ENCODE measurements around the gene SLC25A44.
"Not testable (repeated sequence)": the region's sequence is repeated elsewhere in the genome, so short reads cannot be mapped to it uniquely, and the experiment has no call there.

The SLC25A44 gene

GRCh38 chr1:156164125-156164831 lies 29.6 kb upstream of the SLC25A44 start:
- no peak for DNase-seq

- DNase-seq: no peak
Measured at GRCh38 chr1:156165083-156165482, 28.8 kb upstream of the SLC25A44 start.

GRCh38 chr1:156167536-156167935 lies 26.4 kb upstream of the SLC25A44 start:
- no peak for DNase-seq

GRCh38 chr1:156172696-156173470 lies 21.0 kb upstream of the SLC25A44 start:
- DNase-seq: no peak

- DNase-seq: no peak
Measured at GRCh38 chr1:156176610-156177210, 17.2 kb upstream of the SLC25A44 start.

- no peak for DNase-seq
Measured at GRCh38 chr1:156177919-156178654, 15.8 kb upstream of the SLC25A44 start.

- no peak for DNase-seq
Measured at GRCh38 chr1:156180471-156180870, 13.4 kb upstream of the SLC25A44 start.

- not testable (repeated sequence) for DNase-seq
Measured at GRCh38 chr1:156181391-156181924, 12.4 kb upstream of the SLC25A44 start.

GRCh38 chr1:156182010-156182779 lies 11.7 kb upstream of the SLC25A44 start:
- DNase-seq: not testable (repeated sequence)

GRCh38 chr1:156186347-156187177 lies 7.3 kb upstream of the SLC25A44 start:
- not testable (repeated sequence) for DNase-seq

- DNase-seq: not testable (repeated sequence)
Measured at GRCh38 chr1:156190265-156190664, 3.6 kb upstream of the SLC25A44 start.

- DNase-seq: no peak
Measured at GRCh38 chr1:156191292-156191964, 2.5 kb upstream of the SLC25A44 start.

GRCh38 chr1:156193208-156193487 lies 756 bp upstream of the SLC25A44 start:
- no peak for DNase-seq

- DNase-seq: no peak
Measured at GRCh38 chr1:156194300-156194652, 372 bp downstream of the SLC25A44 start.

- no peak for DNase-seq
Measured at GRCh38 chr1:156195853-156196252, 1.9 kb downstream of the SLC25A44 start.

GRCh38 chr1:156196445-156196844 lies 2.5 kb downstream of the SLC25A44 start:
- DNase-seq: no peak

- DNase-seq: no peak
Measured at GRCh38 chr1:156198831-156199349, 5.0 kb downstream of the SLC25A44 start.

- no peak for DNase-seq
Measured at GRCh38 chr1:156200044-156200443, 6.1 kb downstream of the SLC25A44 start.

- no peak for DNase-seq
Measured at GRCh38 chr1:156203331-156203730, 9.4 kb downstream of the SLC25A44 start.

- no peak for DNase-seq
Measured at GRCh38 chr1:156204686-156205085, 10.8 kb downstream of the SLC25A44 start.

GRCh38 chr1:156211243-156211642 lies 17.3 kb downstream of the SLC25A44 start:
- no peak for DNase-seq
